SK-N-SH treated with all-trans-retinoic acid at 6 μM for 48 hours (cell line): ENCODE results near the gene GNAI1.

Source experiments
- ARNTL ChIP-seq: fragments of 450-650 bp; formaldehyde crosslinking; IDR thresholded peaks from 2 replicates; pipeline ENCODE4 v1.5.0; 2020; ENCODE audit warnings: low read depth, mild to moderate bottlenecking, moderate library complexity, borderline replicate concordance
- TCF4 ChIP-seq: fragments of 250-450 bp; sonication (Bioruptor Pico); IDR thresholded peaks from 2 replicates; pipeline ENCODE4 v1.8.0; 2021; ENCODE audit warnings: mild to moderate bottlenecking, moderate library complexity, borderline replicate concordance
- ZNF70 ChIP-seq: fragments of 450-650 bp; formaldehyde crosslinking; IDR thresholded peaks from 2 replicates; pipeline ENCODE4 v1.5.0; 2020; ENCODE audit warnings: mild to moderate bottlenecking, moderate library complexity

DNA sequence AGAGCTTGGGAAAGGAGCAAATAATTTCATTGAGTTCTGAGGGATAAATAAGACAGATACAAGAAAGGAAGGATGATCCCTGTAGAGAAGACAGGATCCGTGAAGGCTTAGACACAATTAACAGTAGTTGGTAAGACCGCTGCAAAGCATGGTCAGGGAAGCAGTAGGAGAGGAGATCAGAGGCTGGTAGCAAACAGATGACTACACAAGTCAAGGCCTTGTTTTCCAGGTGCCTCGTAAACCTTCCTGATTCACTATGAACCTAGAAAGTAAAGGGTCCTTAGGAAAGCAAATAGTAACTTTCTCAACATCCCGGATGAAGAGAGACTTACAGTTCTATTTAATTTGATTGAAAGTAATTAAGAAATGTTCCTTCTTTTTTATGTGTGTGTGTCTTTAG is 118.6 kb downstream of the GNAI1 start:
- TF ChIP-seq ARNTL (no peak), ZNF70 (no peak), TCF4 (CRISPR knock-in tag) (no peak)
